Smooth muscle cell (in vitro differentiated cells): ENCODE results near the gene MISP3. TPM values are rescaled to one million over a fixed set of nuclear protein-coding genes. Genes with fewer than 3 reads are reported as not detected.

ENCODE experiments used
- DNase-seq: peaks from one replicate; lab custom pipeline; 2025; ENCODE audit not compliant: unreplicated experiment; lab: John Stamatoyannopoulos, UW
- H2AFZ ChIP-seq: fragments of 200-600 bp; sonication (generic); 2 replicates; pipeline ENCODE4 v1.6.0; 2016; ENCODE audit warnings: antibody characterized with exemption, low read depth, mild to moderate bottlenecking
- H3F3A ChIP-seq: fragments of 200-600 bp; sonication (generic); 2 replicates; pipeline ENCODE4 v1.6.0; 2017; ENCODE audit warnings: antibody characterized with exemption, low read depth
- H3K27ac ChIP-seq: fragments of 200-600 bp; sonication (generic); 2 replicates; pipeline ENCODE4 v1.5.1; 2016; ENCODE audit warnings: low read depth, mild to moderate bottlenecking
- H3K27me3 ChIP-seq: fragments of 200-600 bp; sonication (generic); 2 replicates; pipeline ENCODE4 v1.6.1; 2016; ENCODE audit warnings: low read depth, mild to moderate bottlenecking
- H3K36me3 ChIP-seq: fragments of 200-600 bp; sonication (generic); 2 replicates; pipeline ENCODE4 v1.5.1; 2016; ENCODE audit warnings: low read depth
- H3K4me1 ChIP-seq: fragments of 200-600 bp; sonication (generic); 2 replicates; pipeline ENCODE4 v1.5.1; 2016; ENCODE audit warnings: low read depth
- H3K4me2 ChIP-seq: fragments of 200-600 bp; sonication (generic); 2 replicates; pipeline ENCODE4 v1.6.0; 2016; ENCODE audit warnings: mild to moderate bottlenecking
- H3K4me3 ChIP-seq: fragments of 200-600 bp; sonication (generic); 2 replicates; pipeline ENCODE4 v1.5.1; 2016; ENCODE audit warnings: mild to moderate bottlenecking
- H3K79me2 ChIP-seq: fragments of 200-600 bp; sonication (generic); 2 replicates; pipeline ENCODE4 v1.6.0; 2016; ENCODE audit warnings: low read depth, mild to moderate bottlenecking
- H3K9ac ChIP-seq: fragments of 200-600 bp; sonication (generic); 2 replicates; pipeline ENCODE4 v1.6.0; 2016; ENCODE audit warnings: low read depth
- H3K9me3 ChIP-seq: fragments of 200-600 bp; sonication (generic); replicated peaks from 2 replicates; pipeline ENCODE4 v1.5.1; 2016; ENCODE audit warnings: low read depth
- H4K20me1 ChIP-seq: fragments of 200-600 bp; sonication (generic); 2 replicates; pipeline ENCODE4 v1.6.0; 2016; ENCODE audit warnings: low read depth
- CTCF ChIP-seq: fragments of 200-600 bp; sonication (generic); IDR thresholded peaks from 2 replicates; pipeline ENCODE4 v1.5.1; 2017; ENCODE audit warnings: borderline replicate concordance, mild to moderate bottlenecking, antibody characterized with exemption; ENCODE audit not compliant: insufficient read depth, poor library complexity, severe bottlenecking
- WGBS: methylation state at CpG from one replicate; pipeline ENCODE4 v1.1.7; 2016; ENCODE audit warnings: low lambda C conversion rate; 5-methylcytosine and 5-hydroxymethylcytosine counted together
- polyA plus RNA-seq: library from polyadenylated mRNA; unstranded; fragments of >200 nt; fragmentation: Nextera tagmentation; extraction: Ambion mirVana; gene quantifications from 2 replicates; pipeline ENCODE4 v1.2.1, GENCODE V29; 2016
- total RNA-seq: library from RNA; depleted of rRNA; stranded (reverse); fragments of >200 nt; gene quantifications from 2 replicates; pipeline ENCODE4 v1.2.3, GENCODE V29; 2014

MISP3 gene
- total and polyA plus RNA-seq, 2 experiments from 2014 or later: 0.61 to 2.4 TPM

- Histone ChIP-seq H3K4me2 (peak within 1 kb of the TSS; percentile 68), H3F3A (no peaks in the 10 kb centered on the region), H3K4me1 (no peaks in the 10 kb centered on the region), H3K27ac (no peak within 1 kb of the TSS), H2AFZ (no peak within 1 kb of the TSS), H4K20me1 (peaks cover 12% of the 10 kb centered on the region), H3K9ac (no peak within 1 kb of the TSS), H3K79me2 (peaks cover 5% of the 10 kb centered on the region), H3K27me3 (no peaks in the 10 kb centered on the region), H3K9me3 (no peaks in the 10 kb centered on the region), H3K4me3 (peak within 1 kb of the TSS; percentile 22), H3K36me3 (no peaks in the 10 kb centered on the region)
- TF ChIP-seq CTCF: no peak
- WGBS: 35% methylated on average over 43 of the region's 54 CpGs
- DNase-seq: no peak
Measured at GRCh38 chr19:14085309-14085995, 12.9 kb downstream of the MISP3 start, which contains the start of gene C19orf67. Gene C19orf67 (minus strand): TSS chr19:14085783. CDS start chr19:14085627, 156 bp downstream.

GRCh38 chr19:14086098-14086497, 13.5 kb downstream of the MISP3 start:
- DNase-seq: no peak
- Histone ChIP-seq H3K4me2 (peak overlapping the region; percentile 68), H3K27me3 (no peaks in the 10 kb centered on the region), H3K27ac (no peak overlapping the region), H3K4me3 (no peak overlapping the region), H3K79me2 (peaks cover 5% of the 10 kb centered on the region), H3K9me3 (no peaks in the 10 kb centered on the region), H3K36me3 (no peaks in the 10 kb centered on the region), H3K9ac (no peak overlapping the region), H3F3A (no peaks in the 10 kb centered on the region), H4K20me1 (peaks cover 12% of the 10 kb centered on the region), H2AFZ (no peak overlapping the region), H3K4me1 (no peaks in the 10 kb centered on the region)
- no peak for TF ChIP-seq CTCF
- WGBS: 75% methylated on average over 5 of the region's 5 CpGs

GRCh38 chr19:14088634-14089411, 16.2 kb downstream of the MISP3 start:
- 91% methylated on average over 30 of the region's 30 CpGs for WGBS
- no peaks in the 10 kb centered on the region for H3K9me3 ChIP-seq
- no peak for DNase-seq
- H3K9ac ChIP-seq: no peak overlapping the region
- H3K4me1 ChIP-seq: no peaks in the 10 kb centered on the region
- no peaks in the 10 kb centered on the region for H3K27me3 ChIP-seq
- H2AFZ ChIP-seq: no peak overlapping the region
- no peak overlapping the region for H3K27ac ChIP-seq
- peaks cover 12% of the 10 kb centered on the region for H4K20me1 ChIP-seq
- peak overlapping the region; percentile 76 for H3K4me2 ChIP-seq
- H3F3A ChIP-seq: no peaks in the 10 kb centered on the region
- no peaks in the 10 kb centered on the region for H3K79me2 ChIP-seq
- H3K36me3 ChIP-seq: no peaks in the 10 kb centered on the region
- TF ChIP-seq CTCF: no peak
- peak overlapping the region; percentile 57 for H3K4me3 ChIP-seq
